HG02798 (cell line): ENCODE measurements around the gene CRADD.
"Not testable (repeated sequence)": the region's sequence is repeated elsewhere in the genome, so short reads cannot be mapped to it uniquely, and the experiment has no call there.

ENCODE experiments used
- ATAC-seq: cut with Tn5 transposase; IDR thresholded peaks from one replicate; pipeline ENCODE4 v1.9.1; 2021; ENCODE audit warnings: mild to moderate bottlenecking; ENCODE audit not compliant: unreplicated experiment, poor library complexity

The CRADD gene

GRCh38 chr12:93798279-93799151, 121.3 kb downstream of the CRADD start:
- no peak for ATAC-seq

DNA sequence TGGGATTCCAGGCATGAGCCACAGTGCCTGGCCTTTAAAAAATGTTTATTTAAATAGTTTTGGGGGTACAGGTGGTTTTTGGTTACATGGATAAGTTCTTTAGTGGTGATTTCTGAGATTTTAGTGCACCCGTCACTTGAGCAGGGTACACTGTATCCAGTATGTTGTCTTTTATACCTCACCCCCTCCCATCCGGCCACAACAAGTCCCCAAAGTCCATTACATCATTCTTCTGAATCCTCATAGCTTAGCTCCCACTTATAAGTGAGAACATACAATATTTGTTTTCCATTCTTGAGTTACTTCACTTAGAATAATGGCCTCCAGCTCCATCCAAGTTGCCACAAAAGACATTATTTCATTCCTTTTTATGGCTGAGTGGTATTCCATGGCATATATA, 124.5 kb downstream of the CRADD start:
- not testable (repeated sequence) for ATAC-seq

GRCh38 chr12:93802293-93802692, 125.1 kb downstream of the CRADD start:
- no peak for ATAC-seq

DNA sequence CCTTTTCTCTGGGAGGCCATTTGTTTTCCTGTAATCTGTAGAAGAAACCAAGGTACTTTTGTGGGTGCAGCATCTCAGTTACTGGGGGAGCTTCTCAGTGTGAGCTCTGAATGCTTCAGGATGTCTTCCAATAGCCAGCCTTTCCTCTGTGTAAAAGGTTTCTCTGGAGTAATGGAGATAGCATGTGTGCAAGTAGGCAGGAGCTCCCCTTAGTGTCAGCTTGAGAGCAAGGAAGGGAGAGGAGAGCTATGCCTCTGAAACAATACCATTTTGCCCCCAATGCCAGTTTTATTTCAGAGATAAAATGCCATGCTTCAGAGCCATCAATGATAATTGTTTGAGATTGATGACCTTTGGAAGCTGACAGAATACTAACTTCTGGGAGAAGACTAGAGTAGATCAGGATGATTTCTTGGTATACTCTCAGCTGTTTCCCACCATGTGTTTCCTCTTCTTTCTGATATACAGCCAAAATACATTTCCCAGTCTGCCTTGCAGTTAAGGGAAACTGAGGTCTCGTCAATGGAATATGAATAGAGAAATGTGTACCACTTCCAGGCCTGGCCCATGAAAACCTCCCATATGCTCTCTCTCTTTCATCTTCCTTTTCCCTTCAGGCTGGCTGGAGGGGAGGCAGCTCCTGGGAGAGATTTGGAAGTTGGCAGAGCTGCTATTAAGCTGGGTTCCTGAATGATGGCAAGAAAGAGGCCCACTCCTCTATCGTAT, 125.7 kb downstream of the CRADD start:
- no peak for ATAC-seq

DNA sequence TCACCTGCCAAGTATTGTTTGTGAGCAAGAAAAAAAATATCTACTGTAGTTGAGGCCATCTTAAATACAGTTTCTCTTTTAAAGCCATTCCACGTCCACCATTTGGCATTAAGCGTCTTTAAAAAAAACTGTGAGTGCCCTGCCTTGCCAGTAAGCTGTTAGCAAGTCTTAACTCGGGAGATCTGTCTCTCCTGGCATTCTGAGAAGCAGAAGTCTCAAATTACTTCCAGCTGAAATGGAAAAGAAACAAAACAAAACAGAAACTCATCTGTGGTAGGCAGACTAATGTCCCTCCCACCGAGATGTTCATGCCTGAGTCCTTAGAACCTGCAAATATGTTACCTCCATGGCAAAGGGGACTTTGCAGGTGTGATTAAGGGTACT, 126.2 kb downstream of the CRADD start:
- no peak for ATAC-seq

GRCh38 chr12:93804392-93805179, 127.4 kb downstream of the CRADD start:
- no peak for ATAC-seq

DNA sequence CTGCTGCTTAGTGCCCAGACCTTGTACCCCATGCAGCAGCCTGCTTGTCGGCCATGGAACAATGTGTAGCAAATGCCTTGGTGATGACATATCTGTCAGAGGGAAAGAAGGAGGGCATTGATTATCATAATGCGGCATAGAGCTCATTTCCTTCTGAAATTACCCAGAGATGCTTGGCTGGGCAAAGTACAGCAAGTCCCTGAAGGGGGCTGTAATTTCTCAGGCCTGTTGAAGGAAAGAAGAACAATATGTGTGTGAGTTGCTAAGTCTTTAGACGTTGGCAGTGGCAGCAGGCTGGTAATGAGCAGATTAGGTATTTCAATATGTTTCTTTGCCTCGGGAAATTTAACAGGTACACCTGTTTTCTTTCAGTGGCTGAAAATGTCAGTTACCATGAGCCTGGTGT, 128.6 kb downstream of the CRADD start:
- no peak for ATAC-seq

DNA sequence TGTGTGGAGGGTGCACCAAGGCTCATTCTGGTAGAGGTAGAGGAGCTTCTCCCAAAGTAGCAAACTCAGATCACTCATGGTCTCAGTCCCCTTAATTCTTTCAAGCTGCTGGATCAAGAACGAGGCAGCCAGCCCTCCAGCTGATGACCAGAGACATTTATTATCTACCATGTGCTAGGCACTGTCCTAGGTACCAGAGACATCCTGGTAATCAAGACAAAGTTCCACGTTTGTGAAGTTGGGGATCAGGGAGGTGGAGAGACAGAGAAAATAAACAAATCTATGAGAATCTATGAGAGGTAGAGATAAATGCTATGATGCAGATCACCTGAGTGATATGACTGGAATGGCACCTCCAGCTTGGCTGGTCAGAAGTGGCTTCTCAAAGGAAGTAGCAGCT, 130.2 kb downstream of the CRADD start:
- no peak for ATAC-seq

GRCh38 chr12:93808169-93808899, 131.2 kb downstream of the CRADD start:
- ATAC-seq: no peak

GRCh38 chr12:93812626-93813025, 135.5 kb downstream of the CRADD start:
- no peak for ATAC-seq

GRCh38 chr12:93813186-93813585, 136.0 kb downstream of the CRADD start:
- ATAC-seq: no peak

DNA sequence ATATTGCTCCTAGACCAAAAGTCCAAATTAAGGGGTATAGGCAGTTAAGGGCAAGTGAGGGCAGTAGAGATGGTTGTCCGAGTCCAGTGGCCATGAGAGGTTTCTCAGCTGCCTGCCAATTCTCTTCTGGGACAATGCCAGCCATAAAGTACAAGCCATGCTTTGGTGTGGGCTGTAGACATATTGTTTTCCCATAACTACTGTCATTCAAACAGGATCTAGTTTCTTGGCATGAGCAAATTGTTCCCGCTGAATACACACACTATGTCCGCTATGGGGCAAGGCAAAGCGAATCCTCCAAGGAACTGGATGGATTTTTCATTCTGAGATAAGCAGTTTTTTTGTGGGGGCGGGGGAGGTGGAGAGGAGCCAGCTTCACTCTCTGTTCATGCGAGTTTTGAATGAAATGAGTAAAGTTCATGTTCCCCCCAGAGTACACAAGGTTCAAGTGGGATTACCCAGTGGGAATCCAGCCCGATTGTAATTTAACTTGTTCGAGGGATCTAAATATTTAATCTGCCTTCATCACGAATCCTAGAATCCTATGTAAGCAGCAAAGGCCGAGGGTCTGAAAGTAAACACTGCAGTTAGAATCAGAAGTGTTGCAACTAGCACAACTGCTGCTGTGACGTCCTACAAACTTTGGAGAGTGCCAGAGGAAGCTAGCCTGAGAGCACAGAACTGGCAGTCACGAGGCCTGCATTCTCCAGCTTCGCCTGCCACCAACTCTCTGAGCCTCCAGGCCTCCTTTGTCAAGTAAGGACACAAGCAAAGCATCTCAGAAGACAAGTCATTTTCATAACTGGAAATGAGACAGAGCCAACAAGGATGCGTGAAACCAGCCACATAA, 137.0 kb downstream of the CRADD start:
- no peak for ATAC-seq

- ATAC-seq: no peak
These were observed 141.4 kb downstream of the CRADD start for GRCh38 chr12:93818488-93819049.

GRCh38 chr12:93819050-93819491, 141.9 kb downstream of the CRADD start:
- ATAC-seq: no peak

- no peak for ATAC-seq
These were observed 146.6 kb downstream of the CRADD start for GRCh38 chr12:93823616-93824391.

GRCh38 chr12:93824514-93825500, 147.6 kb downstream of the CRADD start:
- ATAC-seq: no peak

DNA sequence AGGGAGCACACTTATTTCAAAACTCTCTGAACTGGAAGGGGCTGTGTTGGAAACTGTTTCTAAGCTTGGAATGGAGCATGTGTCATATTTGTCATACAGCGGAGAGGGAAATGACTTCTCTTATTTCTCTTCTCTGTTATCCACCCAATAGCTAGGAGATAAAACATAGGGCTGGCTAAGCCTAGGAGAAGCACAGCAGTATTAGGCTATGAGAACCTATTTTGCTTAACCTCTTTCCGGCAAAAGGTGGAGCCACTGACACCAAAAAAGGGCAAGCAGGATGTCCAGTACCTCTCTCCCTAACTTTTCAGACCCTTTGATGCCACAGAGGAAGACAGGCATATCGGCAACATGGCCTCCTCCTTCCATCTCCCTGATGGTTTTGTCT, 148.3 kb downstream of the CRADD start:
- no peak for ATAC-seq
